HG02970 (cell line): Measurements from ENCODE around the gene FAM228A.
A peak's percentile ranks its signal among the peaks of the same experiment; 100 is the strongest.
"Not testable (repeated sequence)": the region's sequence is repeated elsewhere in the genome, so short reads cannot be mapped to it uniquely, and the experiment has no call there.

Source experiments
- ATAC-seq: cut with Tn5 transposase; IDR thresholded peaks from one replicate; pipeline ENCODE4 v1.9.1; 2021; ENCODE audit warnings: mild to moderate bottlenecking, moderate library complexity, moderate number of reproducible peaks; ENCODE audit not compliant: unreplicated experiment, low FRiP score

Gene FAM228A

GRCh38 chr2:24174851-24175277 lies at the start of gene FAM228A:
Gene FAM228A (plus strand): TSS chr2:24175053. CDS start chr2:24175481, 428 bp downstream.
- no peak for ATAC-seq

DNA sequence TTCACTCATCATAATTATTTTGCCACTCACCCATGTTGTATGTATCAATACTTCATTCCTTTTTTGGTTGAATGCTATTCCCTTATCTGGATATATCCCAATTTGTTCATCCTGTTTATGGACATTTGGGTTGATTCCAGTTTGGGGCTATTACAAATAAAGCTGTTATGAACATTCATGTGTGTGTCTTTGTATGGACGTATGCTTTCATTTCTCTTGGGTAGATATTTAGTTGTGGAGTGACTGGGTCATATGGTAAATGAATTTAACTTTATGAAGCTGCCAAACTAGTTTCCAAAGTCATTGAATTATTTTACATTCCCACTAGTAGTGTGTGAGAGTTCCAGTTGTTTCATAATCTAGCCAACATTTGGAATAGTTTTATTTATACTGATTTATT lies 48.9 kb upstream of the FAM228A start:
- ATAC-seq = no peak

DNA sequence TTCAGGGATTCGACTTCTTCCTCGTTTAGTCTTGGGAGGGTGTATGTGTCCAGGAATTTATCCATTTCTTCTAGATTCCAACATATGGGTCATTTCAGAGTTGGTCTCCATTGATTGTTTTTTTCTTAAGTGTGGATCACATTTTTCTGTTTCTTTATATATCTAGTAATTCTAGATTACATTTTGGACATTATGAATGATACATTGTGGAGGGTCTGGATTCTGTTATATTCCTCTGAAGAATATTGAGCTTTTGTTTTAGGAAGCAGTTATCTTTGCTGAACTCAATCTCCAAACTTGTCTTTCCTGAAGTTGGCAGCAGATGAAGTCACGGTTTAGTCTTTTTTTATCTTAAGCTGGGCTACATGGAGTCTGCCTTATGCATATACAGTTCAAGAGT lies 42.3 kb upstream of the FAM228A start:
- ATAC-seq = no peak

- not testable (repeated sequence) for ATAC-seq
Observed at GRCh38 chr2:24140305-24140704, 34.5 kb upstream of the FAM228A start.

DNA sequence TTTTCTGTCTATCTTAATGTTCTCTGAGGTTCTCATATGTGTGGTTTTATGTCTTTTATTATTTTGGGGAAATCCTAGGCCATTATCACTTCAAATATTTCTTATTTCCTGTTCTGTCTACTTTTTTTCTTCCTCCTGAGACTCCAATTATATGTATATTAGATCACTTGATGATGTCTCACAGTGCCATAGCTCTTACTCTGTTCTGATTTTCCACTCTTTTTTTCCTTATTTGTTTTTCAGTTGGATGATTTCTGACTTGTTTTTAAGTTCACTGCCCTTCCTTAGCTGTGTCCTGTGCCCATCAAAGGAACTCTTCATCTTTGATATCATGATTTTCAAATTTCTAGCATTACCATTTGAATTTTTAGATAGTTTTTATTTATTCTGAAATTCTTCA lies 27.5 kb upstream of the FAM228A start:
- no peak for ATAC-seq

DNA sequence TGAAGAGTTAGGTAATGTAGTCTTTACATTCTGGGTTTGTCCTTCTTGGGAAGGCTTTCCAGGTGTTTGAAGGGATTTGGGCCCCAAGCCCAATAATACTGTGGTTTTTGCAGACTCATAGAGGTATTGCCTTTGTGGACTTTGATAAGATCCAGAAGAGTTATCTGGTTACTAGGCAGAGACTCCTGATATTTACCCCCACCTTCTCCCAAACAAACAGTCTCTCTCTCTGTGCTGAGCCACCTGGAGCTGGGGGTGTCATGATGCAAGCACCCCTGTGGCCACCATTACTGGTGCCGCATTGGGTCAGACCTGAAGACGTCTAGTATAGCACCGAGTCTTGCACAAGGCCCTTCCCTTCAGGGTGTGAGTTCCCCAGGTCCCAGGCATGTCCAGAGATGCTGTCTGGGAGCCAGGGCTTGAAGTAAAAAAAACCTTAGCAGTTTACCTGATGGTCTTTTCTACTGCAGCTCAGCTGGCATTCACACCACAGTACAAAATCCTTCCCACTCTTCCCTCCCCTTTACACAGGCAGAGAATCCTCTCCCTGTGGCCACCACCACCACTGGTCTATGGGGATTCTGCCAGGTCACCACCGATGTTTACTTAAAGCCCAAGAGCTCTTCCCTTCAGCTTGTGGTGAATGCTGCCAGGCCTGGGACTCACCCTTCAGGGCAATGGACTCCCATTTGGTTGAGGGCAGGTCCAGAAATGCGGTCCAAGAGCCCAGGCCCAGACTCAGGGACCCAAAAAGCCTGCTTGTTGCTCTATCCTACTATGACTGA lies 22.2 kb upstream of the FAM228A start:
- ATAC-seq = no peak

DNA sequence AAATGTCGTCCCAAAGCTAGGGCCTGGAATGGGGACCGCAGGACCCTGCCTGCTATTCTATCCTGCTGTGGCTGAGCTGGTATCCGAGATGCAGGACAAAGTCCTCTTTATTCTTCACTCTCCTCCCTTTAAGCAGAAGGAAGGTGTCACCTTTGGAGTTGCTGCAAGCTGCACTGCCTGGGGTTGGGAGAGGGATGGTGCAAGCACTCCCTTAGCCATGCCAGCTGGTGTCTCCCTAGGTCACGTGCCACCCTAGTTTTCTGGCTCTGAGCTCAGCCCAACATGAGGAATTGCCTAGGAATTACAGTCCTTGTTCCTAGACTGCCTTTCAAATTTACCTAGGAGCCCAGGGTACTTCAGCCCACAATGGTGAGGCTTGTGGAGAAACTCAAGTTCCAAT lies 21.4 kb upstream of the FAM228A start:
- ATAC-seq = no peak

DNA sequence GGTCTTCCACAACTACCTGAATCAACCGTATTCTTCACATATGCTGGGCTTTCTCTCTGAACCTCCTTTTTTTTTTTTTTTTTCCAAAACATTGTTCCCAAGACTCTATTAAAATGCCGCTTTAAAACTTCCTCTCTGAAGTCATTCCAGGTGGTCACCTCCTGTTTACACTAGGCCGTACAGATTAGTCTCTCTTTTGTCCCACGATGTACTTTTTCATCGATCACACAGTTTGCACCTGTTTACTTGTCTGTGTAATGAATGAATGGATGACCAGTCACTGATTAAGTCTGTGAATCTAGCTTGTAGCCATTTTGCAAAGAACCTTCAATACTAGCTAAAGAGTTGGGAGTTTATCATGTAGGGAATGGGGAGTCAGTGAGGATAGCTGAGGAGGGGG lies 16.7 kb upstream of the FAM228A start:
- no peak for ATAC-seq

DNA sequence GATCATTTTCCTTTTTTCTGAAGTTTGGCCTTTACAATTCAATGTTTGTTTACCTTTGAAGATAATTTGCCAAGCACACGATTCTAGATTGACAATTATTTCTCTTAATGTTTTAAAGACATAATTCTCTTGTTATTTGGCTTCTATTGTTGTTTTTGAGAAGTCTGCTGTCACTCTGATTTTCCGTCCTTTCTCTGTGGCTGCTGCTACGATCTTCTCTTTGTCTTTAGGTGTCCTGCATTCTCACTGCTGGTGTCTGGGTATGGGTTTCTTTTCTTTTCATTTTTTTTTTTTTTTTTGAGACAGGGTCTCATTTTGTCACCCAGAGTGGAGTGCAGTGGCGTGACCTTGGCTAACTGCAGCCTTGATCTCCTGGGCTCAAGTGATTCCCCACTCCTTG lies 15.1 kb upstream of the FAM228A start:
- no peak for ATAC-seq

- no peak for ATAC-seq
Observed at GRCh38 chr2:24160761-24161160, 14.1 kb upstream of the FAM228A start.

DNA sequence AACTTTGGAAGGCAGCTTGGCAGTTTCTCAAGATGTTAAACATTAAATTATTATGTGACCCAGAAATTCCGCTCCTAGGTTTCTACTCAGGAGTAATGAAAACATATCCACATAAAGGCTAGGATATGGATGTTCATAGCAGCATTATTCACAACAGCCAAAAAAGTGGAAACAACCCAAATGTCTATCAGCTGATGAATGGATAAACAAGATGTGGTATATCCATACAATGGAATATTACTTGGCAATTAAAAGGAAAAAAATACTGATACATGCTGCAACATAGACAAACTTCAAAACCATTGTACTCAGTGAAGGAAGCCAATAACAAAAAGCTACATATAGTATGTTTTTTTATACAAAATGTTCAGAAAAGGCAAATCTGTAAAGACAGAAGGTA lies 12.4 kb upstream of the FAM228A start:
- no peak for ATAC-seq

GRCh38 chr2:24163186-24163585 lies 11.7 kb upstream of the FAM228A start:
- ATAC-seq = no peak

DNA sequence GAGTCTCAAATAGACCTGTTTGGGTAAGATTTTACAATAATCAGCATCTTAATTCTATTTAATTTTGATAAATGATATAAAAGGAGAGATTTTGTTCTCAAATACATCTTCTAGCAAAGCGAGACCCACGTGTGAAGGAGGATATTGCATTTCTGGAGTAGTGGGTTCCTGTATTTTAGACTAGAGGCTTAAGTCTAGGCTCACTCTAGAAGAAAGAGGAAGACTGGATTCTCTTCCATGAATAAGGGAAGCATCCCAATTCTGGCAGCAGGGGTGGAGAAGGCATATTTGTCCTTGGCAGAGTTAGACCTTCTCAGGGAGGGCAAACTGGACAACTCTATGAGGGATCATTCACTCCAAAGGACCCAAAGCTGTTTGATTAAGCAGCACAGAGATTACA lies 11.3 kb upstream of the FAM228A start:
- ATAC-seq = no peak

DNA sequence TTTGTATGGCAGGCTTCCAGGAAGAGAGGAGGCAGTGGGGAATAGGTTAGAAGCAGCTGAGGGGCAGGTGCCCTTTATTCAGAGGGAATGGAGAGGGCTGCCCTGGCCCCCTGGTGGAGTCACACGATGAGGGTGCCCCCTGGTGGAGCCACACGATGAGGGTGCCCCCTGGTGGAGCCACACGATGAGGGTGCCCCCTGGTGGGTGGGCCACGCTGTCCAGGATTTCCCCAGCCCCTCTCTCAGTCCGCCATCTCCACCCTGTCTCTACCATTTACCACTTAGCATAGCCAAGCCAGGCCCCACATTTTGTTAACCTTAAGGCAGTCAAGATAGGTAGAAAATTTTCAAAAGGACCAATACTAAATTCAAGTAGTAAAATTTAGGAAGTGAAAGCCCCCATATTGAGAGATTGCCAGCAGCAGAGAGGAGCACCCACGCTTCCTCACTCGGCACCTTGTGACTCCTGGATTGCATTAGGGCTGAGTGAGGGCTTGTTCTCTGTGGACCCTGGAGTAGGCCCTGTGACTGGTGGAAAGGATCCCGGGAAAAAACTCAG lies 10.4 kb upstream of the FAM228A start:
- peak; percentile 72 for ATAC-seq

DNA sequence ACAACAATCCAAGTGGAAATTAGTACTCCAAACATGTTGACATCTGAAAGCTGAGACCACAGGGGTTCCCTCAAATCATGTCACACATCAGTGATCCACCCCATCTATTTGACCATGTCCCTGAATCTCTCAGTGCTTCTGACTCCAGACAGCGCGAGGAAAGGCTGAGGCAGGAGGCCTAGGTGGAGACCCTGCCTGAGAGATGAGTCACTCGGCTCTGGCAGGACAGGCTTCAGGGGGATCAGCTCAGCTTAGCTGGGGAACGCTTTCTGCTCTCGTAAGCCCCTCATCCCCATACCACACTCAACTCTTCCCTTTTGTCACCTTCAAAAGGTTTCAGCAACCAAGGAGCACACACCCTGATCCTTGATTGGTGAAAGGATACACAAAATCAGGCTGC lies 5.8 kb upstream of the FAM228A start:
- ATAC-seq = no peak

- no peak for ATAC-seq
Observed at GRCh38 chr2:24175631-24176187, 856 bp downstream of the FAM228A start.

- ATAC-seq = no peak
Observed at GRCh38 chr2:24176326-24176725, 1.5 kb downstream of the FAM228A start.

GRCh38 chr2:24179683-24180082 lies 4.8 kb downstream of the FAM228A start:
- ATAC-seq = no peak

GRCh38 chr2:24181849-24182248 lies 7.0 kb downstream of the FAM228A start:
- ATAC-seq = no peak

- ATAC-seq = no peak
Observed at GRCh38 chr2:24182507-24182906, 7.7 kb downstream of the FAM228A start.

DNA sequence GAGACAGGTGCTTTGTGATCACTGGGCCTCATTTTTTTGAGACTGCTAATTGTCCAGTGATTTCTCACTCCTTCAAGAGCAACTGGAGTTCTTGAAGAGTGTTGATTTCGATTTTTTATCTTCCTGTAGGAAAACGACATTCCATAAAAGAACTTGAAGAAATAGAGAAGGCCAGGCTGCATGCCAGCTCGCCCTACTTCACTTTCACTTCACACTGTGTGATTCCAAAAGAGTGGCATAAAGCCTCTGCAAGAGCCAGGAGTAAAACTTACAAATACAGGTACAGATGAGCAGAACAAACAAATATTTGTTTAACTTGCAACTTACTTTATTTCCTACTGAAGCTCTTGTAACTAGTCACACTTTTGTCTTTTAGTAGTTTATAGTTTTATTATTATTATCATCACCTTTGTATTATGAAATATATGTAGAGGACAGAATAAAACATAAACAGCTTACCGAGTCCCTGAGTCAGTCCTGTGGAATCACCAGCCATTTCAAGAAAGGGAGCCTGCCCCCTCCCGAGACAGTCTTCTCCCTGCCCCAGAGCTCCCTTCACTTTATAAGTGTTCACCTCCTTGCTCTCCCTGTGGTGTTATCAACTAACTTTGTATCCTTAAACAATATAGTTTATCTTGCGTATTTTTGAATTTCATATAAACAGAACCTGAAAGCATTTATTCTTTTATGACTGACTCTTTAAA lies 8.7 kb downstream of the FAM228A start:
- ATAC-seq = no peak
